Activated CD8-positive, alpha-beta memory T cell treated with anti-CD3 and anti-CD28 coated beads for 4 hours (primary cell): Measurements from ENCODE around the gene ITGB6.
"Not testable (repeated sequence)": the region's sequence is repeated elsewhere in the genome, so short reads cannot be mapped to it uniquely, and the experiment has no call there.

Source experiments
- DNase-seq, 2 donors: peaks; one replicate each; pipeline ENCODE4 v3.0.0-alpha.2; 2020; ENCODE audit warnings: low read depth in 2 of 2

Gene ITGB6

GRCh38 chr2:160181146-160181836, 18.8 kb downstream of the ITGB6 start:
- DNase-seq, result not testable (repeated sequence)

GRCh38 chr2:160180690-160181089, 19.4 kb downstream of the ITGB6 start:
- DNase-seq, result not testable (repeated sequence)

- no peak for DNase-seq
Observed at GRCh38 chr2:160180172-160180571, 19.9 kb downstream of the ITGB6 start.

- no peak for DNase-seq
Observed at GRCh38 chr2:160175169-160176134, 24.6 kb downstream of the ITGB6 start.

- DNase-seq, result no peak
Observed at GRCh38 chr2:160174322-160174721, 25.8 kb downstream of the ITGB6 start.

GRCh38 chr2:160169988-160170387, 30.1 kb downstream of the ITGB6 start:
- DNase-seq, result no peak

- DNase-seq, result no peak
Observed at GRCh38 chr2:160169471-160169870, 30.6 kb downstream of the ITGB6 start.

- DNase-seq, result no peak
Observed at GRCh38 chr2:160168878-160169277, 31.2 kb downstream of the ITGB6 start.

- DNase-seq, result no peak
Observed at GRCh38 chr2:160167089-160167740, 32.9 kb downstream of the ITGB6 start.

GRCh38 chr2:160165996-160166395, 34.1 kb downstream of the ITGB6 start:
- no peak for DNase-seq

GRCh38 chr2:160165081-160165480, 35.0 kb downstream of the ITGB6 start:
- no peak for DNase-seq

- DNase-seq, result no peak
Observed at GRCh38 chr2:160157861-160158829, 41.9 kb downstream of the ITGB6 start.

- DNase-seq, result no peak
Observed at GRCh38 chr2:160156665-160157064, 43.4 kb downstream of the ITGB6 start.

GRCh38 chr2:160156100-160156499, 44.0 kb downstream of the ITGB6 start:
- no peak for DNase-seq

- DNase-seq, result not testable (repeated sequence)
Observed at GRCh38 chr2:160148419-160148818, 51.7 kb downstream of the ITGB6 start.

GRCh38 chr2:160145471-160145870, 54.6 kb downstream of the ITGB6 start:
- no peak for DNase-seq

- DNase-seq, result no peak
Observed at GRCh38 chr2:160144280-160144990, 55.6 kb downstream of the ITGB6 start.

GRCh38 chr2:160142472-160142871, 57.6 kb downstream of the ITGB6 start:
- no peak for DNase-seq

- DNase-seq, result no peak
Observed at GRCh38 chr2:160141912-160142311, 58.2 kb downstream of the ITGB6 start.

GRCh38 chr2:160141419-160141818, 58.7 kb downstream of the ITGB6 start:
- no peak for DNase-seq
